ENCODE results near the gene NOL4. TPM values are rescaled to one million over a fixed set of nuclear protein-coding genes. Genes with fewer than 3 reads are reported as not detected.
"Not testable (repeated sequence)": the region's sequence is repeated elsewhere in the genome, so short reads cannot be mapped to it uniquely, and the experiment has no call there.

NOL4 gene, protein sequence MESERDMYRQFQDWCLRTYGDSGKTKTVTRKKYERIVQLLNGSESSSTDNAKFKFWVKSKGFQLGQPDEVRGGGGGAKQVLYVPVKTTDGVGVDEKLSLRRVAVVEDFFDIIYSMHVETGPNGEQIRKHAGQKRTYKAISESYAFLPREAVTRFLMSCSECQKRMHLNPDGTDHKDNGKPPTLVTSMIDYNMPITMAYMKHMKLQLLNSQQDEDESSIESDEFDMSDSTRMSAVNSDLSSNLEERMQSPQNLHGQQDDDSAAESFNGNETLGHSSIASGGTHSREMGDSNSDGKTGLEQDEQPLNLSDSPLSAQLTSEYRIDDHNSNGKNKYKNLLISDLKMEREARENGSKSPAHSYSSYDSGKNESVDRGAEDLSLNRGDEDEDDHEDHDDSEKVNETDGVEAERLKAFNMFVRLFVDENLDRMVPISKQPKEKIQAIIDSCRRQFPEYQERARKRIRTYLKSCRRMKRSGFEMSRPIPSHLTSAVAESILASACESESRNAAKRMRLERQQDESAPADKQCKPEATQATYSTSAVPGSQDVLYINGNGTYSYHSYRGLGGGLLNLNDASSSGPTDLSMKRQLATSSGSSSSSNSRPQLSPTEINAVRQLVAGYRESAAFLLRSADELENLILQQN
- 0.83 TPM in 1 of 2 replicates, not detected in the other for total RNA-seq (2014; rRNA removed; shearing (Covaris generic))

DNA sequence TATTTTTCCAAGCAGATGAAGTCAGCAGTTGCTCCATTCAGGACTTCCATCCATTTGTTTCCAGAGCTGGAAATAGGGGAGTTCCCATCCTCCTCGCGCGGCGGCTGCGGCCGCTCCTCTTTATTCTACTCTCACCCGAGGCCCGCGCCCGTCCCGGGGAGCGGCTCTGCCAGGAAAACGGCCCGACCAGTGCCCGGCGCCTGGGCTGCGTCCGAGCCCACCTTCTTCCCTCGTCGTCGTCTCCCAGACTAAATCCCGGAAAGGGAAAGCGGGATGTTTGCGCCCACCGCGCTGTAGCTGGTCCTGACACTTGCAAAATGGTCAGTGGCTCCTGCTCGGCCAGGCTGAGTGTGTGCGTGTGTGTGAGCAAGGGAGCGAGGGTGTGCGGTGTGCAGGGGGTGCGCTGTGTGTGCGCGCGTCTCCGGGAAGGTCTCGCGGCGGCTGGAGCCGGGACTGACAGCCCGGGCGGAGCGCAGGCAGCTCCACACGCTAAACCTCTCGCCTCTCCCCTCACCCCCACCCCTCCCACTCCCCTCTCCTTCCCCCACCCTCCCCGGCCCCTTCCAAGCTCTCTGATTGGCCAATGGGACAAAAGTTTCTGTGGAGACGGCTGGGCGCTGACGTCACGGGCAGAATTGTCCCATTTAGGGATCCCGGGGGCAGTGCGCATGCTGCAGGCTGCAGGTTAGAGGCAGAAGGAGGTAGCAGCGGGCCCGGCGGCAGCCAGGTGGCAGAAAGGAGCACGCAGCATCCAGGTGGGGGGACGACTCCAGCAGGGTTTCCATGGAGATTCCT lies at the start of gene NOL4:
TSS of gene NOL4 (minus strand) at position 491 of the 795 bp plus-strand sequence. CDS start 1,660 bp downstream, outside the sequence.
- DNase-seq (ENCODE audit: low spot score) = peak; percentile 84

DNA sequence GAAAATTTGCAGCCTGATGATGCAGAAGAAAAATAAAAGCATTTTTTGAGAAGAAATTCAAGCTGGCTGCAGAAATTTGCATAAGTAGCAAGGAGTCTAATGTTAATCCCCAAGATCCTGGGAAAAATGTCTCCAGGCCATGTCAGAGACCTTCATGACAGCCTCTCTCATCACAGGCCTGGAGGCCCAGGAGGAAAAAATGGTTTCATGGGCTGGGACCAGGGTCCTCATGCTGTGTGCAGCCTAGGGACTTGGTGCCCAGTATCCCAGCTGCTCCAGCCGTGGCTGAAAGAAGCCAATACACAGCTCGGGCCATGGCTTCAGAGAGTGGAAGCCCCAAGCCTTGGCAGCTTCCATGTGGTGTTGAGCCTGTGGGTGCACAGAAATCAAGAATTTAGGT lies 41.3 kb upstream of the NOL4 start:
- not testable (repeated sequence) for DNase-seq (ENCODE audit: low spot score)

DNA sequence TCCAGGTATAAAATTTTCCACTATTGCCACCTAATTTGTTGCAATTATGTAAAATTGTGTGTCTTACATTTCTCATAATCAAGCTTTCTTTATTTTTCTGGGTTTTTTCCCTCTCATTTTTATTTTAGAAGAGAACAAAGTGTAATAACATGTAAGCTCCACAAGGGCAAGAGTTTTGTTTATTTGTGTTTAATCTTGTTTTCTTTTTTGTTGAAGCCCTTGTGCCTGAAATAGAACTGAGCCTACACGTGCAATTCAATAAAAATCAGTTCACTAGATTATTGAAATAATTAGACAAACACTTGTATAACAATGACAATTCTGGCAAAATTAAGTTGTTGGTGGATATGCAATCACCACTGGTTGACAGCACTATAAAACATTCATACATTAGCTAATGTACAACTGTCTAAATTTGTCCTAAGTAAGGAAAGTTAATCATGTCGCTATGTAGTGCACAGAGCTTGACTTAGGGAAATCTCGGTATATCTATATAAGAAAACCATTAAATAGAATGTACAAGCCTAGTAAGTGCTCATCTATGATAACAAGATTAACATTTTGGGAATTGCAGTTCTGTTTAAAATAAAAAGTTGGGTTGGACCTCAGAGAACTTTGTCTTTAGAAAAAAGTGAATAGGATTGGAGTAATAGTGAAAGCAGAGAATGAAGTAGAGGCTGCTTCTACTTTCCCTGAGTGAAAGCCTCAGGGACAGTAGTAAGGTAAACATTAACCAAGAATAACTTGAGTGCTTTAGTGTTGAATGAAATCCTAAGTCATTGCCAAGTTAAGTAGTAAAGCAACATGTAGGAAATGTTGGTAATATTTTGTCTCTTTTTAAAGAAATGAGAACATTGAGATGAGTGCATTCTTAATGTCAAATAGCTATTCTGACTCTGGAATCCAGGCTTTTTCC lies 37.4 kb upstream of the NOL4 start:
- DNase-seq (ENCODE audit: low spot score) = no peak

DNA sequence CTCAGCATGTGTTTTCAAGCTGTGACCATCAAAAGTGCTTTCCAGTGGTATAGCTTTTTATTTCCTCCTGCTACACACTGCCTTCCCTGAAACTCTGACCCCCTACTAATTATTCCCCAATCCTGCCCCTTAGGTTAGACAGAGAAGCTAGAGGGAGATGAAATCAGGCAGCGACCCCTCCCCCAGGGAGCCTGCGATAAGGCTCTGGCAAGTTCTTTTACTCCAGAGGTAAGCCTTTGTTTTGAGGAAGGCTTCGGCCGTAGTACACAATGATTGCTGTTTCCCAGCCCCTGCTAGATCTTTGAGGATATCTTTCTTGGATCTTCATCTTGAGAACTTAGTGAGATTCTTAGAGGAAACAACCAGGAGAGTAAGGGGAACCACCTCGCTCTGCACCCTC lies 33.5 kb upstream of the NOL4 start:
- no peak for DNase-seq (ENCODE audit: low spot score)

DNA sequence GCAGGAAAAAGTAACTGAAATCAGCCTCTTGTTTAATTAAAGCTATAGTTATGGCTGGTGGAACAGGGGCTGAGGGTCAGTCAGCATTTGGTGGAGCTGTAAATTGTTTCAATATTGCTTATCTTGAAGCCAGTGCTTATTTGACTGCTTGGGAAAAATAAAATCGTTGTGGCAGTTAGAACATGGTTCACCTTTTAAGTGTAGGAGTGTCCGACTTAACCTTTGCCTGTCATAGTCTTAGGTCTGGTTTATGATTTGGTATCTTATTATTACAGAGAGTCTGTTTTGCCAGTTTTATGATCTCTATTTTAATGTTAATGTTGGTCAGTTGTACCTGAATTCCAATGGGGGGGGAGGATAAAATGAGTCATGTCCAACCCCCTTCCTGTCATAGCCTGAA lies 27.2 kb upstream of the NOL4 start:
- no peak for DNase-seq (ENCODE audit: low spot score)

DNA sequence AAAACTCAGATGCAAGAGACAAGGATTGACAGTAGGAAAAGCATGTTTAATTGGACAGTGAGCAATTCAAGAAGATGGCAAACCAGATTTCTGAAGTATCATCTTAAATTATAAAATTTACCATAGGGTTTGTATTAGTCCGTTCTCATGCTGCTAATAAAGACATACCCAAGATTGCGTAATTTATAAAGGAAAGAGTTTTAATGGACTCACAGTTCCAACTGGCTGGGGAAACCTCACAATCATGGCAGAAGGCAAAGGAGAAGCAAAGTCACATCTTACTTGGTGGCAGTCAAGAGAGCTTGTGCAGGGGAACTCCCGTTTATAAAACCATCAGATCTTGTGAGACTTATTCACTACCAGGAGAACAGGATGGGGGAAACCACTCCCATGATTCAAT lies 24.0 kb upstream of the NOL4 start:
- DNase-seq (ENCODE audit: low spot score) = no peak

DNA sequence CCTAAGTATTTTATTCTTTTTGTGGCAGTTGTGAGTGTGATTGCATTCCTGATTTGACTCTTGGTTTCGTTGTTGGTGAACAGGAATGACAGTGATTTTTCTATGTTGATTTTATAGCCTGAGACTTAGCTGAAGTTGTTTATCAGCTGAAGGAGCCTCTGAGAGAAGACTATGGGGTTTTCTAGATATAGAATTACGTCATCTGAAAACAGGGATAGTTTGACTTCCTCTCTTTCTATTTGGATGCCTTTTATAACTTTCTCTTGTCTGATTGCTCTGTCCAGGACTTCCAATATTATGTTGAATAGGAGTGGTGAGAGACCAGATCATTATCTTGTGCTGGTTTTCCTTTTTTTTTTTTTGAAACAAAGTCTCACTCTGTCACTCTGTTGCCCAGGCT lies 18.0 kb upstream of the NOL4 start:
- no peak for DNase-seq (ENCODE audit: low spot score)

DNA sequence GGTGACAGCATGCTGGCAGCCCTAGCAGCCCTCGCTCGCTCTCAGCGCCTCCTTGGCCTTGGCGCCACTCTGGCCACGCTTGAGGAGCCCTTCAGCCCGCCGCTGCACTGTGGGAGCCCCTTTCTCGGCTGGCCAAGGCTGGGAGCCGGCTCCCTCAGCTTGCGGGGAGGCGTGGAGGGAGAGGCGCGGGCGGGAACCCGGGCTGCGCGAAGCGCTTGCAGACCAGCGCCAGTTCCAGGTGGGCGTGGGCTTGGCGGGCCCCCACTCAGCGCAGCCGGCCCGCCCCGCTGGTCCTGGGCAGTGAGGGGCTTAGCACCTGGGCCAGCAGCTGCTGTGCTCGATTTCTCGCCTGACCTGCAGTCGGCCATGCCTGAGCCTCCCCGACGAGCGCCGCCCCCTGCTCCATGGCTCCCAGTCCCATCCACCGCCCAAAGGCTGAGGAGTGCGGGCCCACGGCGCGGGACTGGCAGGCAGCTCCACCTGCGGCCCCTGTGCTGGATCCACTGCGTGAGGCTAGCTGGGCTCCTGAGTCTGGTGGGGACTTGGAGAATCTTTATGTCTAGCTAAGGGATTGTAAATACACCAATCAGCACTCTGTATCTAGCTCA lies 9.2 kb upstream of the NOL4 start:
- not testable (repeated sequence) for DNase-seq (ENCODE audit: low spot score)

DNA sequence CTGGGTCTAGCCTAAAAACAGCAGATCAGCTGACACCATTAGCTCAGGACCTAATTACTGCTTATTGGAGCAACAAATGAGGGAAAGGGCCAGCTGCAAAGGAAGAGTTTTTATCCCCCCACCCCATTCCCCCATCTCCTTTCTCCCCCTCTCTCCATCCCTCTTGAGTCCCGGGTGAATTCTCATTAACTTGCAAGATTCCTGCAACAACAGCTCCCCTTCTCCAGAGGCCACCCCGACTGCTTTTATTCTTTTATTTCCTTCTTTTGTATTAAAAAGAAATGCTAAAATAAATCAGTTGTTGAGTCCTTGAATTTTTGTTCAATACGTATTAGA lies 473 bp upstream of the NOL4 start:
- no peak for DNase-seq (ENCODE audit: low spot score)

DNA sequence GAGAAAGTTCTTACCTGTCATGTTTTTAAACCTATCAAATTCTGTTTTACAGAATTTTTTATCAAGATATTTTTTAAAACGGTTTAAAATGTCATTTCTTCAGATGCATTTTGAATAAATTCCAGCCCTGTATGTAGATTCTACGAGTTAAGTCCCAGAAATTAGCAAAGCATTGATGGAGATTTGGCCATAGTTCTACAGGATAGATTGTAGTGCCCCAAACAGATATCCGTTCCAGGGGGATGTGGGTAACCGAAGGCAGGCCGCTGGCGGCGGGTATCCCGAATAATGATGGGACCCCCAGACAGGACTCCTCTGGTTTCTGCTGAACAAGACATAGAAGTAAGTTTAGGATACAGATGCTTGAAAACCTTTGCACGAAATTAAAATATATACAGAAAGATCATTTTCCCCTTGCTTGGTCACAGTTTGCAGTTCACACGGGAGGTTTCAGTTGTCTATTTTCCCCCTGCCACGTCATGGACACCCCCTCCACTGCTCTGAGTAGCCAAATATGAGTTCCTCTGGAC lies 755 bp downstream of the NOL4 start:
- DNase-seq (ENCODE audit: low spot score) = no peak

DNA sequence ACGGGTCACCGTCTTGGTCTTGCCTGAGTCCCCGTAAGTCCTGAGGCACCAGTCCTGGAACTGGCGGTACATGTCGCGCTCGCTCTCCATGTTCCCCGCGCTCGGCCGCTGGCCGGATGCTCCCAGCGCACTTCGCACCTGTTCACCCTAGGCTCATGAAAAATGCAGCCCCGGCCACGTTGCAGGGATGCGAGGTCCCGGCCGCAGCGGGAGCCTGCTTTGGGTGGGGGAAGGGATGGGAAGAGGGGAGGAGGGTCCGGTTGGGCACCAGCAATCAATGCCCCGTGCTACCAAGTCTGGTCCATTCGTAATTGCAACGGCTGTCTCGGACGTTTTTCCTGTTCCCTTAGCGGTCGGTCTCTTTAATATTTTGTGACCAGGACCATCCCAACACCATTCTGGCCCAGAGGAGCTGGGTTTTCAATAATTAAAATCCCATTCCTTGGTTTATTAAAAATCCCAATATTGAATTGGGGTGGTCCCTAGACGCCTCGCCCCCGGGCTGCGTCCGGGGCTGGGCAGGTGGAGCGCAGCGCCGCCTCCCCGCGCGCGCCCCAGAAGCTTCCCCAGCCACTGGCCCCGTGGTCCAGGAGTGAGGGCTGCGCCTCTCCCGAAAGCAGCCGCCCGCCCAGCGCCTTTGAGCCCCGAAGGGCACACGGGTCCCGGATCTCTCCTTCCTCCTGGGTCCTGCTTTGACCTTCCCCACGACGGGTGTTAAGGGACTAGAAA lies 1.4 kb downstream of the NOL4 start:
- DNase-seq (ENCODE audit: low spot score) = no peak

DNA sequence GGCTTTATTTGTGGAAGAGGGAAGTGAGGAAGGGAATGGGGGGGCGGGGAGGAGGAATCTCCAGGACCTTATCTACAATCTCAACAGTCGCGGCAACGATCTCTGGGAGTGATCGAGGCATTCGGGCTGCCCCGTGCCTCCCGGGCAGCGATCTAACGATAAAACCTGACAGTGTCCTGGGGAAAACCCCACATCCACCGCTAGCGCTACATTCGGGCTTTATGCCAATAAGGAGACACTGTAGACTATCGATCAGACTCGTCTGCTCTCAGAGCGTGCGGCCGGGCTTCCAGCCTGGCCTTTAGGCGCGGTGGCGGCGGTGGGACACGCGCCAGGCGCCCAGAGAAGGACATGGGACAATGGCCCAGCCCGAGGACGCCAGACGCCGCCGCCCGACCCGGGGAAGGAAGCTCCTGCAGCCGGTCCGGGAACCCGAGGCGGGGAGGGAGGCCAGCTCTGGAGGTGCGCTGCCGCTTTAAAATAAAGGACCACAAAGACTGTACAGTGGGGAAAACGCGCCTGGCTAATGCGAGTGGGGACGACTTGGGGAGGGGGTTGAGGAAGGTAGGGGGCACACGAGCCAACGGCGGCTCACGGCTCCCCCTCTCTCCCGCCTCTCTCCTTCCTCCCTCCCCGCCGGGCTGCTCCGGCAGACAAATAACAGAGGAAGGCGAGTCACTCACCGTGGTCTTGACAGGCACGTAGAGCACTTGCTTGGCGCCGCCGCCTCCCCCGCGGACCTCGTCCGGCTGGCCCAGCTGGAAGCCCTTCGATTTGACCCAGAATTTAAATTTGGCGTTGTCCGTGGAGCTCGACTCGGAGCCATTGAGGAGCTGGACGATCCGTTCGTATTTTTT lies 2.2 kb downstream of the NOL4 start:
- DNase-seq (ENCODE audit: low spot score) = no peak

DNA sequence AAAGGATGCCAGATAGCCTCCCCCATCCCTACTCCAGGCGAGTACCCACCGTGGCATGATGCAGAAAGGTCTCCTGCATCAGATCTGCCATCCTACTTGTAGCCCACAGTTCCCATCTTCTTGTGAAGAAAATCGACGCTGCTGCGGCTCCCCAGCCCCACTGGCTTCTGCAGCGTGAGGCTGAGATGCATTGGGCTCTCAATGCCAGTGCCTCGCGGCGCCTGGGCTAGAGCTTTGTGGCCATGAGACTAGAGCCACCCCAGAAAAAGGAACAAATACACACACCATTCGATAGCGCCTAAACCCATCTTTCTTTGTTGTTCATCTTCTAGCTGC lies 2.8 kb downstream of the NOL4 start:
- DNase-seq (ENCODE audit: low spot score) = no peak

DNA sequence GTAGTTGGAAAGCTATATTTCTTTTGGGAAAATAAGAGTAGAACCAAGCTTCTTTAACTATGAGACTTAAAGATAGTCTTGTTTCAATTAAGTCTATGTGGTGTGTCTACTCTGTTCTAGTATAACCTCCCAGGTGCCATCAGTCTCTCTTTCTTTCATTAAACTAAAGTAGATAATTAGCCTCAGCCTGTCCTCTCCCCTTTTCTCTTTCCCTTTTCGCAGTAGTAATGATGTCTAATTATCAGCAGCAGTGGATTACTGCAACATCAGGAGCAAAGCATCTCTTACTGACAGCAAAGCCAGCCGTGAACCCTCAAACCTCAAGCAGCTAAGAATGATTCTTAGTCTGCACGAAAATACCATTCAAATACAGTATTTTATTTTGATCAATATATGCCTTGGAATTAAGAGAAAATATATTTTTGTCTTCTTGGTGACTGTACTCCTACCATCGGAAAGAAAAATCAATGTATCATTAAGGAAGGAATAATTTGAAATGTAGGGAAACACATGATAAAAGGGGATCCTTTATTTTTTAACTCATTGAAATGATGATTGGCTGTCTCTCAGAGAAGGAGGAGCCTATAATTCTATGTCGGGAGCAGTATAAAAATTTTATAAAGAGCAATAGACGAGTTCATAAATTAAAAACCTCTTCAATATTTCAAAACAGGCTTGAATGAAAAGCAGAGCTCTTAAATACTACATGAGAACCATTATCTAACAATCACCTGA lies 4.5 kb downstream of the NOL4 start:
- DNase-seq (ENCODE audit: low spot score) = no peak

DNA sequence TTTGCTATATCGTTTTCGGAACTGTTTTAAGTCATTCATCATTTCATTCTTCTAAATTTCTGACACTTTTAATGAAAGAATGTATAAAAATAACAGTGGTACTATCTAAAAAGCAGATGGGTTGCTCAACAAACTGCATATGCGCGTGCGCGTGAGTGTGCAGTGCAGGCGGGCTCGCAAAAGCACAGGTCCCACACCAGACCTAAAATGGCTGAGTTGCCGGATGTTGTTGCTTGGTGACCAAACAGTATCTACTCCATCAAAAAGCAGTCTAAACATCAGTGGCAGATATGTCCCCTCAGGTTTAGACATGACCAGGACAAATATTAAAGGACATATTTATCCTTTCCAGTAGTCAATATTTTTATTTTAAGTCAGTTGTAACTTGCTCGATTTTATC lies 5.1 kb downstream of the NOL4 start:
- DNase-seq (ENCODE audit: low spot score) = no peak

DNA sequence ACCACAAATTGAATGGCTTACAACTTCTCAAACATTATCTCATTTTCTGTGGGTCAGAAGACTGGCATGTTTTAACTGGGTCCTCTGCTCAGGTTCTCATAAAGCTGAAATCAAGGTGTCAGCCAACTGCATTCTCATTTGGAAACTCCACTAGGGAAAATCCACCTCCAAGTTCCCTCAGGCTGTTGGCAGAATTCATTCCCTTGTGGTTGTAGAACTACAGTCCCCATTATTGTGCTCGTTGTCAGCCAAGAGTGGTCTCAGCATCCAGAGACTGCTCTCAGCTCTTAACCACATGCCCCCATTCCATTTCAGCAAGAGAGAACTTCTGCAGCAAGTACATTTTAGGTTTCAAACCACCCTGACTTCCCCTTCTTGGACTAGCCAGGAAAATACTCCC lies 12.2 kb downstream of the NOL4 start:
- DNase-seq (ENCODE audit: low spot score) = no peak

DNA sequence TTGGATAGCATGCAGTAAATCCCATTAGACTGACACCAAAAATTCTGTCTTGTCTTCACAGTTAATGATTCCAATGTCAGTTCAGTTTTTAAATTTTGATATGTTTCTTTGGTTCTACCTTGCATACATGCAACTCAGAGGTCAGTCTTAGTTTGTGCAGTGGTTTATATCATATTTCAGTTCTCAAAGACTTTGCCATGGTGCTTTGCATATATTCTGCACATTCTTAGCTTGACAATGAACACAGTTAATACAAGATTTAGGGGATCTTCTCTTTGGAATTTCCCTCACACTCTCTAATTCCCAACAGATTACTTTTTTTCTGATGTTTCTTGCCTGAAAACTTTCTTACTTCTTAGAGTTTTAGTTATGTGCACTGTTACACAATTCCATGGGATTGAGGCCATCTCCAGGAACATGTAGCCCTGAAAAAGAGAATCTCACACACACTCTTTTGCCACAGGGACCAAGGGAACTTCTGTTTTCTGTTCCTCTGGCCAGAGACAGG lies 17.3 kb downstream of the NOL4 start:
- DNase-seq (ENCODE audit: low spot score) = no peak

DNA sequence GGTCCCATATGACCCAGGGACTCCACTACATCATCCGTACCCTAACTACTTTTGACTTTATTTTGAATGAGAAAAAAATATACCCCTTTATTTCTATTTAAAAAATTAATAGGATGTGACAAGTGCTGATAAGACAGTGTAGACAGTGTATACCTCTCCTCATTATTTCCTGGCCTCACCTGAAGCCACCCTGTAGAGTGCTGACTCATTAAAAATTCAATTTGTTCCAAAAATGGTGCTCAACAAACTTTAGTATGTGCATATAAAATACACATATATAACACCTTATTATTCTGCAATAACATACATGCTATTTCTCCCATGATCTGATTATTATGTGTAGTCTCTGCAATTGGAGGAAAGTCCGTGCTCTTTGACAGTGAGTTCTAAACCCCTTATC lies 20.8 kb downstream of the NOL4 start:
- no peak for DNase-seq (ENCODE audit: low spot score)

DNA sequence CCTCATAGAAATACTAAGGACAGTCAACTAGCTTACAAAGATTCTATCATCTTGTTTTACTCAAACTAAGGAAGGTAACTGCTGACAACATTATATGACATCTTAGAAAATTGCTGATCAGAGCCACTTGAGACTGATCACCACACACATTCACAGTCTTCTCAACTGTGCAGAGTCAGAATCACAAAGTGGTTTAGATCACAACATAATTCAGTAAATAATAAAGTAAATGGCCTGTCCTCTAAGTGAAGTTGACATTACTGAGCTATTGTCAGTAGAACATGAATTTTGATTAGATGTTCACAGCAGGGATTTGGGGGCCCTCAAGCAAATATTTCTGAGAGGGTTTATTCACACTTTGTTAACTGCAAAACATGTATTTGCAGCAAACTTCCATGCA lies 28.5 kb downstream of the NOL4 start:
- no peak for DNase-seq (ENCODE audit: low spot score)
